Sigmoid colon (tissue), 4 donors: ENCODE measurements around the gene VGLL4.

Experiments used
- CTCF ChIP-seq, 4 experiments: fragments of 450-650 bp in 3 of 4; fragments of 200-600 bp in 1 of 4; IDR thresholded peaks; one replicate each; pipeline ENCODE4 v1.5.1; 2016 to 2019; ENCODE audit warnings: antibody characterized with exemption in 4 of 4, mild to moderate bottlenecking in 3 of 4, moderate library complexity in 2 of 4
- POLR2A ChIP-seq, 2 donors: fragments of 450-650 bp; IDR thresholded peaks; one replicate each; pipeline ENCODE4 v1.6.1; 2016; ENCODE audit warnings: antibody characterized with exemption in 2 of 2, mild to moderate bottlenecking in 2 of 2, moderate library complexity in 2 of 2
- POLR2AphosphoS5 ChIP-seq, 4 donors: sonication (generic); formaldehyde crosslinking; IDR thresholded peaks; one replicate each; pipeline ENCODE4 v1.6.1; 2017; ENCODE audit warnings: antibody characterized with exemption in 4 of 4

GRCh38 chr3:11654166-11654565 lies 10.5 kb upstream of the VGLL4 start:
- TF ChIP-seq CTCF (IDR thresholded peaks at IDR 0.05) (no peak), POLR2AphosphoS5 (IDR thresholded peaks at IDR 0.05) (no peak), POLR2A (IDR thresholded peaks at IDR 0.05) (no peak)
